HepG2 (cell line): Measurements from ENCODE around the gene SLC25A23. TPM values are rescaled to one million over a fixed set of nuclear protein-coding genes. Genes with fewer than 3 reads are reported as not detected.

ENCODE experiments used
- CBX1 ChIP-seq: IDR thresholded peaks from one replicate; pipeline ENCODE4 v1.6.1; 2016; ENCODE audit warnings: antibody characterized with exemption, low read depth
- GATA4 ChIP-seq: sonication (generic); IDR thresholded peaks from 2 replicates; pipeline ENCODE4 v1.6.1; 2016; ENCODE audit warnings: antibody characterized with exemption, low read depth, borderline replicate concordance
- MXD4 ChIP-seq: IDR thresholded peaks from 2 replicates; pipeline ENCODE4 v1.6.1; 2016; ENCODE audit warnings: mild to moderate bottlenecking, missing biosample characterization, missing genetic modification reagents
- NR2F1 ChIP-seq, 2 experiments: fragments of 450-650 bp in 1 of 2; formaldehyde crosslinking in 1 of 2; IDR thresholded peaks; 2 replicates each; pipeline versions ENCODE4 v1.5.0 to v1.6.1; 2016 to 2020; ENCODE audit warnings: mild to moderate bottlenecking in 1 of 2, missing compliant biosample characterization in 1 of 2, missing genetic modification reagents in 1 of 2, moderate library complexity in 1 of 2
- ZNF329 ChIP-seq: sonication (generic); formaldehyde crosslinking; IDR thresholded peaks from 2 replicates; pipeline ENCODE4 v1.9.0; 2021; ENCODE audit warnings: low read depth, mild to moderate bottlenecking, missing genetic modification reagents
- ZNF607 ChIP-seq: sonication (generic); formaldehyde crosslinking; IDR thresholded peaks from 2 replicates; pipeline ENCODE4 v1.5.1; 2020; ENCODE audit warnings: missing genetic modification reagents, mild to moderate bottlenecking, borderline replicate concordance
- polyA plus RNA-seq, 8 experiments: library from polyadenylated mRNA; depleted of rRNA in 3 of 8; stranded (reverse) in 7 of 8; unstranded in 1 of 8; fragments of >200 nt; fragmentation: Illumina TruSeq in 4 of 8; extraction: Trizol in 4 of 8; gene quantifications; 2 replicates each; pipeline versions ENCODE4 v1.2.1 to v1.2.3, GENCODE V29; 2011 to 2016; ENCODE audit warnings: low read depth in 4 of 8, missing spikeins in 1 of 8, mixed read lengths in 1 of 8; ENCODE audit not compliant: insufficient read depth in 1 of 8
- total RNA-seq, 5 experiments: library from RNA; depleted of rRNA; stranded (reverse); fragments of >200 nt; fragmentation: Illumina TruSeq; extraction: Trizol; gene quantifications; 2 replicates each; pipeline ENCODE4 v1.2.3, GENCODE V29; 2016; ENCODE audit warnings: low read depth in 1 of 5
- TF ChIP-seq, protein P1 (sequence below): sonication (generic); formaldehyde crosslinking; IDR thresholded peaks from 2 replicates; pipeline ENCODE4 v1.5.0; 2020; ENCODE audit warnings: missing genetic modification reagents
- TF ChIP-seq, protein P2 (sequence below): sonication (generic); formaldehyde crosslinking; IDR thresholded peaks from 2 replicates; pipeline ENCODE4 v1.8.0; 2022; ENCODE audit warnings: mild to moderate bottlenecking, missing genetic modification reagents
- TF ChIP-seq, protein P3 (sequence below): sonication (generic); formaldehyde crosslinking; IDR thresholded peaks from 2 replicates; pipeline ENCODE4 v1.9.0; 2022; ENCODE audit warnings: missing genetic modification reagents, mild to moderate bottlenecking, borderline replicate concordance
- TF ChIP-seq, protein P4 (sequence below): IDR thresholded peaks from 2 replicates; pipeline ENCODE4 v1.6.1; 2016; ENCODE audit warnings: missing compliant biosample characterization, missing genetic modification reagents, borderline replicate concordance
- TF ChIP-seq, protein P5 (sequence below): sonication (generic); formaldehyde crosslinking; IDR thresholded peaks from 2 replicates; pipeline ENCODE4 v1.5.0; 2020; ENCODE audit warnings: mild to moderate bottlenecking, missing genetic modification reagents, borderline replicate concordance
- TF ChIP-seq, protein P6 (sequence below): sonication (generic); formaldehyde crosslinking; IDR thresholded peaks from 2 replicates; pipeline ENCODE4 v1.5.1; 2020; ENCODE audit warnings: missing genetic modification reagents, mild to moderate bottlenecking, borderline replicate concordance
- TF ChIP-seq, protein P7 (sequence below): IDR thresholded peaks from 2 replicates; pipeline ENCODE4 v1.6.1; 2016; ENCODE audit warnings: mild to moderate bottlenecking, missing biosample characterization, missing genetic modification reagents

The SLC25A23 gene
- total and polyA plus RNA-seq, 2 of the 13 experiments (the other 11 are each of a cell fraction or from before 2014, with no cell fraction given), result 12.4 to 15.2 TPM

DNA sequence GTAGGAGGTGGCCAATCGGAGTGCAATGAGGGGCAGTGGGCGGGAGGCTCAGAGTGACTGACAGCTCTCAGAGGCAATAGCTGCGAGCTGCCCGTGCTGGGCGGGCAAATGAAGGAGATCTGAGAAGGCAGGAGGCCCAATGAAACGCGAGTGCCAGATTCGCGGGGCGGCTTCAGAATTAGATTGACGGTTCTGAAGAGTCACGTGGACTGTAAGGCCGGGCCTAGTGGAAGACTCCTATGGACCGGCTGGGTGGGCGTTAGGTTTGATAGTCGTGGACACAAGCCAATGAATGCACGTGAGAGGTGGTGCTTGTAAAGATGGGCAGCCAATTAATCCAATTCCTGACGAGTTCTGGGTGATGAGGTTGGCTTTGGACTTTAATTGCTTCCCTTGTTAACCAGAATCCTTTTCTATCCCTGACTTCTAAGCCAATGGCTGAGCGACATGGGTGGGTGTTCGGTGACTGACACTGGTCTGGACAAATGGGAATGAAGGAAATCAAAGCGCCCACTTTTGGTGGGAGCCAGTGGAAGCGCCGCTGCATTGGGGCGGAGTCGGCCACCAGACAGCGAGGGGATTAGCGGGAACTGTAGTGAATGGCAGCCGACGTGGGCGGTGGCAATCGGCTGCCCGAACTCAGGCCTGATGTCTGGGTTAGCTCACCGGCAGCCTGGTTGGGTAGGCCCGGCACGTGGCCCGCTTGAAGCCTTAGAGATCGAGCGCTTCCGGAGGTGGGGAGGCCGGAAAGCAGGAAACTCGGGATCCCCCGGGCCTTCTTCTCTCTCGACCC is 34.5 kb downstream of the SLC25A23 start (continued):
- TF ChIP-seq, protein P1, sequence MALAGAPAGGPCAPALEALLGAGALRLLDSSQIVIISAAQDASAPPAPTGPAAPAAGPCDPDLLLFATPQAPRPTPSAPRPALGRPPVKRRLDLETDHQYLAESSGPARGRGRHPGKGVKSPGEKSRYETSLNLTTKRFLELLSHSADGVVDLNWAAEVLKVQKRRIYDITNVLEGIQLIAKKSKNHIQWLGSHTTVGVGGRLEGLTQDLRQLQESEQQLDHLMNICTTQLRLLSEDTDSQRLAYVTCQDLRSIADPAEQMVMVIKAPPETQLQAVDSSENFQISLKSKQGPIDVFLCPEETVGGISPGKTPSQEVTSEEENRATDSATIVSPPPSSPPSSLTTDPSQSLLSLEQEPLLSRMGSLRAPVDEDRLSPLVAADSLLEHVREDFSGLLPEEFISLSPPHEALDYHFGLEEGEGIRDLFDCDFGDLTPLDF, result peak; percentile 81
- TF ChIP-seq, protein P2, sequence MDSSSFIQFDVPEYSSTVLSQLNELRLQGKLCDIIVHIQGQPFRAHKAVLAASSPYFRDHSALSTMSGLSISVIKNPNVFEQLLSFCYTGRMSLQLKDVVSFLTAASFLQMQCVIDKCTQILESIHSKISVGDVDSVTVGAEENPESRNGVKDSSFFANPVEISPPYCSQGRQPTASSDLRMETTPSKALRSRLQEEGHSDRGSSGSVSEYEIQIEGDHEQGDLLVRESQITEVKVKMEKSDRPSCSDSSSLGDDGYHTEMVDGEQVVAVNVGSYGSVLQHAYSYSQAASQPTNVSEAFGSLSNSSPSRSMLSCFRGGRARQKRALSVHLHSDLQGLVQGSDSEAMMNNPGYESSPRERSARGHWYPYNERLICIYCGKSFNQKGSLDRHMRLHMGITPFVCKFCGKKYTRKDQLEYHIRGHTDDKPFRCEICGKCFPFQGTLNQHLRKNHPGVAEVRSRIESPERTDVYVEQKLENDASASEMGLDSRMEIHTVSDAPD (CRISPR knock-in tag), result 0 out of 2 replicates have a peak, but pooled peaks have one; percentile 62
- TF ChIP-seq, protein P3, sequence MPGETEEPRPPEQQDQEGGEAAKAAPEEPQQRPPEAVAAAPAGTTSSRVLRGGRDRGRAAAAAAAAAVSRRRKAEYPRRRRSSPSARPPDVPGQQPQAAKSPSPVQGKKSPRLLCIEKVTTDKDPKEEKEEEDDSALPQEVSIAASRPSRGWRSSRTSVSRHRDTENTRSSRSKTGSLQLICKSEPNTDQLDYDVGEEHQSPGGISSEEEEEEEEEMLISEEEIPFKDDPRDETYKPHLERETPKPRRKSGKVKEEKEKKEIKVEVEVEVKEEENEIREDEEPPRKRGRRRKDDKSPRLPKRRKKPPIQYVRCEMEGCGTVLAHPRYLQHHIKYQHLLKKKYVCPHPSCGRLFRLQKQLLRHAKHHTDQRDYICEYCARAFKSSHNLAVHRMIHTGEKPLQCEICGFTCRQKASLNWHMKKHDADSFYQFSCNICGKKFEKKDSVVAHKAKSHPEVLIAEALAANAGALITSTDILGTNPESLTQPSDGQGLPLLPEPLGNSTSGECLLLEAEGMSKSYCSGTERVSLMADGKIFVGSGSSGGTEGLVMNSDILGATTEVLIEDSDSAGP (CRISPR knock-in tag), result peak; percentile 58
- TF ChIP-seq ZNF607 (CRISPR knock-in tag) (peak; percentile 51; the same call in 1 of the 2 replicates), MXD4 (peak; percentile 38; the same call in 1 of the 2 replicates), CBX1 (peak; percentile 32), ZNF329 (0 out of 2 replicates have a peak, but pooled peaks have one; percentile 51), GATA4 (no peak), NR2F1 (CRISPR knock-in tag; IDR thresholded peaks at IDR 0.05) (no peak)
- TF ChIP-seq, protein P4, sequence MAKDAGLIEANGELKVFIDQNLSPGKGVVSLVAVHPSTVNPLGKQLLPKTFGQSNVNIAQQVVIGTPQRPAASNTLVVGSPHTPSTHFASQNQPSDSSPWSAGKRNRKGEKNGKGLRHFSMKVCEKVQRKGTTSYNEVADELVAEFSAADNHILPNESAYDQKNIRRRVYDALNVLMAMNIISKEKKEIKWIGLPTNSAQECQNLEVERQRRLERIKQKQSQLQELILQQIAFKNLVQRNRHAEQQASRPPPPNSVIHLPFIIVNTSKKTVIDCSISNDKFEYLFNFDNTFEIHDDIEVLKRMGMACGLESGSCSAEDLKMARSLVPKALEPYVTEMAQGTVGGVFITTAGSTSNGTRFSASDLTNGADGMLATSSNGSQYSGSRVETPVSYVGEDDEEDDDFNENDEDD (CRISPR knock-in tag), result peak; percentile 72; the same call in 1 of the 2 replicates
- TF ChIP-seq, protein P5, sequence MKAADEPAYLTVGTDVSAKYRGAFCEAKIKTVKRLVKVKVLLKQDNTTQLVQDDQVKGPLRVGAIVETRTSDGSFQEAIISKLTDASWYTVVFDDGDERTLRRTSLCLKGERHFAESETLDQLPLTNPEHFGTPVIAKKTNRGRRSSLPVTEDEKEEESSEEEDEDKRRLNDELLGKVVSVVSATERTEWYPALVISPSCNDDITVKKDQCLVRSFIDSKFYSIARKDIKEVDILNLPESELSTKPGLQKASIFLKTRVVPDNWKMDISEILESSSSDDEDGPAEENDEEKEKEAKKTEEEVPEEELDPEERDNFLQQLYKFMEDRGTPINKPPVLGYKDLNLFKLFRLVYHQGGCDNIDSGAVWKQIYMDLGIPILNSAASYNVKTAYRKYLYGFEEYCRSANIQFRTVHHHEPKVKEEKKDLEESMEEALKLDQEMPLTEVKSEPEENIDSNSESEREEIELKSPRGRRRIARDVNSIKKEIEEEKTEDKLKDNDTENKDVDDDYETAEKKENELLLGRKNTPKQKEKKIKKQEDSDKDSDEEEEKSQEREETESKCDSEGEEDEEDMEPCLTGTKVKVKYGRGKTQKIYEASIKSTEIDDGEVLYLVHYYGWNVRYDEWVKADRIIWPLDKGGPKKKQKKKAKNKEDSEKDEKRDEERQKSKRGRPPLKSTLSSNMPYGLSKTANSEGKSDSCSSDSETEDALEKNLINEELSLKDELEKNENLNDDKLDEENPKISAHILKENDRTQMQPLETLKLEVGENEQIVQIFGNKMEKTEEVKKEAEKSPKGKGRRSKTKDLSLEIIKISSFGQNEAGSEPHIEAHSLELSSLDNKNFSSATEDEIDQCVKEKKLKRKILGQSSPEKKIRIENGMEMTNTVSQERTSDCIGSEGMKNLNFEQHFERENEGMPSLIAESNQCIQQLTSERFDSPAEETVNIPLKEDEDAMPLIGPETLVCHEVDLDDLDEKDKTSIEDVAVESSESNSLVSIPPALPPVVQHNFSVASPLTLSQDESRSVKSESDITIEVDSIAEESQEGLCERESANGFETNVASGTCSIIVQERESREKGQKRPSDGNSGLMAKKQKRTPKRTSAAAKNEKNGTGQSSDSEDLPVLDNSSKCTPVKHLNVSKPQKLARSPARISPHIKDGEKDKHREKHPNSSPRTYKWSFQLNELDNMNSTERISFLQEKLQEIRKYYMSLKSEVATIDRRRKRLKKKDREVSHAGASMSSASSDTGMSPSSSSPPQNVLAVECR (CRISPR knock-in tag), result peak; percentile 40; the same call in 1 of the 2 replicates
- TF ChIP-seq, protein P6, sequence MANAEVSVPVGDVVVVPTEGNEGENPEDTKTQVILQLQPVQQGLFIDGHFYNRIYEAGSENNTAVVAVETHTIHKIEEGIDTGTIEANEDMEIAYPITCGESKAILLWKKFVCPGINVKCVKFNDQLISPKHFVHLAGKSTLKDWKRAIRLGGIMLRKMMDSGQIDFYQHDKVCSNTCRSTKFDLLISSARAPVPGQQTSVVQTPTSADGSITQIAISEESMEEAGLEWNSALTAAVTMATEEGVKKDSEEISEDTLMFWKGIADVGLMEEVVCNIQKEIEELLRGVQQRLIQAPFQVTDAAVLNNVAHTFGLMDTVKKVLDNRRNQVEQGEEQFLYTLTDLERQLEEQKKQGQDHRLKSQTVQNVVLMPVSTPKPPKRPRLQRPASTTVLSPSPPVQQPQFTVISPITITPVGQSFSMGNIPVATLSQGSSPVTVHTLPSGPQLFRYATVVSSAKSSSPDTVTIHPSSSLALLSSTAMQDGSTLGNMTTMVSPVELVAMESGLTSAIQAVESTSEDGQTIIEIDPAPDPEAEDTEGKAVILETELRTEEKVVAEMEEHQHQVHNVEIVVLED (CRISPR knock-in tag), result peak; percentile 48; the same call in 1 of the 2 replicates
- TF ChIP-seq, protein P7, sequence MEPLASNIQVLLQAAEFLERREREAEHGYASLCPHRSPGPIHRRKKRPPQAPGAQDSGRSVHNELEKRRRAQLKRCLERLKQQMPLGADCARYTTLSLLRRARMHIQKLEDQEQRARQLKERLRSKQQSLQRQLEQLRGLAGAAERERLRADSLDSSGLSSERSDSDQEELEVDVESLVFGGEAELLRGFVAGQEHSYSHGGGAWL (CRISPR knock-in tag), result 0 out of 2 replicates have a peak, but pooled peaks have one; percentile 26
